OCI-LY3 (cell line): Measurements from ENCODE around the gene HCK.

Experiments
- CTCF ChIP-seq: fragments of 200-600, 300-600 bp; sonication (generic); IDR thresholded peaks from 2 replicates; pipeline ENCODE4 v1.5.1; 2014; ENCODE audit warnings: antibody characterized with exemption, low read length, low read depth
- EZH2phosphoT487 ChIP-seq: fragments of 200-600 bp; shearing (Covaris generic); IDR thresholded peaks from 2 replicates; pipeline ENCODE4 v1.6.1; 2018; ENCODE audit warnings: antibody characterized with exemption, mixed run types, low read depth

GRCh38 chr20:32078322-32078721 is 26.3 kb downstream of the HCK start:
- TF ChIP-seq CTCF (no peak), EZH2phosphoT487 (no peak)
